Measurements from ENCODE around the gene PCDH9. TPM values are rescaled to one million over a fixed set of nuclear protein-coding genes. Genes with fewer than 3 reads are reported as not detected.

Gene PCDH9
- polyA plus RNA-seq, 3 donors = 0.03 TPM; not detected in 1

DNA sequence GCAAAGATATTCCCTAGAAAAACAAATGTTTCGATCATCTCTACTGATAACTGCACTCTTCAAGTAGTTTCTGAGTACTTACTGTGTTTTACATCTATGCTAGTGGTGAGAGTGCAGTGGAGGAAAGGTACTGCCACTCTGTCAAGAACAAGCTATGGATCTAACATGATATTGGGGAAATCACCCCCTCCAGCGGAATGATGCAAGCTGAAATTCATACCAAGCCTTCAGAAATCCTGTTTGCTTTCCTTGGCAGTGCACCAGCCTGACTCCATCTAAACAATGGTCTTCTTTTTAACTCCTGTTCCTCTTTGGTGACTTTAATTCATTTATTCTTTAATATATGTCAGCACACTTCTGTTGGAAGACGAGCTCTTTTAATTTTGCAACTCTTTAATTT lies 238.0 kb downstream of the PCDH9 start:
- H4K20me1 ChIP-seq (ENCODE audit: insufficient read depth, low read length) = no peaks in the 10 kb centered on the region
- no peaks in the 10 kb centered on the region for H3K9me3 ChIP-seq (replicated peaks in 1 of 2; ENCODE audit: control insufficient read depth in 1 of 2, insufficient read depth in 1 of 2, low read length in 2 of 2)
- no peak overlapping the region for H2AFZ ChIP-seq (ENCODE audit: insufficient read depth, low read depth, low read length, poor library complexity, severe bottlenecking)
- no peak overlapping the region for H3K9ac ChIP-seq (ENCODE audit: insufficient read depth, low read length, poor library complexity, severe bottlenecking)
- no peaks in the 10 kb centered on the region for H3K4me1 ChIP-seq (ENCODE audit: control insufficient read depth in 1 of 2, insufficient read depth in 2 of 2, low read length in 2 of 2)
- H3K4me3 ChIP-seq (replicated peaks in 1 of 3; ENCODE audit: low read depth in 2 of 3, low read length in 3 of 3) = no peak overlapping the region
- peaks cover 0 to 3% (median 0%) of the 10 kb centered on the region in 7 donors for H3K9me3 Mint-ChIP-seq
- TF ChIP-seq, protein P1, sequence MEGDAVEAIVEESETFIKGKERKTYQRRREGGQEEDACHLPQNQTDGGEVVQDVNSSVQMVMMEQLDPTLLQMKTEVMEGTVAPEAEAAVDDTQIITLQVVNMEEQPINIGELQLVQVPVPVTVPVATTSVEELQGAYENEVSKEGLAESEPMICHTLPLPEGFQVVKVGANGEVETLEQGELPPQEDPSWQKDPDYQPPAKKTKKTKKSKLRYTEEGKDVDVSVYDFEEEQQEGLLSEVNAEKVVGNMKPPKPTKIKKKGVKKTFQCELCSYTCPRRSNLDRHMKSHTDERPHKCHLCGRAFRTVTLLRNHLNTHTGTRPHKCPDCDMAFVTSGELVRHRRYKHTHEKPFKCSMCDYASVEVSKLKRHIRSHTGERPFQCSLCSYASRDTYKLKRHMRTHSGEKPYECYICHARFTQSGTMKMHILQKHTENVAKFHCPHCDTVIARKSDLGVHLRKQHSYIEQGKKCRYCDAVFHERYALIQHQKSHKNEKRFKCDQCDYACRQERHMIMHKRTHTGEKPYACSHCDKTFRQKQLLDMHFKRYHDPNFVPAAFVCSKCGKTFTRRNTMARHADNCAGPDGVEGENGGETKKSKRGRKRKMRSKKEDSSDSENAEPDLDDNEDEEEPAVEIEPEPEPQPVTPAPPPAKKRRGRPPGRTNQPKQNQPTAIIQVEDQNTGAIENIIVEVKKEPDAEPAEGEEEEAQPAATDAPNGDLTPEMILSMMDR (IDR thresholded peaks at IDR 0.05) = no peak
- DNase-seq = no peak
- no peaks in the 10 kb centered on the region for H3K27me3 Mint-ChIP-seq (ENCODE audit: low read depth in 3 of 3)
- H3K4me2 ChIP-seq (replicated peaks; ENCODE audit: extremely low read depth, low read length, poor library complexity, severe bottlenecking) = no peak overlapping the region
- no peaks in the 10 kb centered on the region for H3K27me3 ChIP-seq (ENCODE audit: control insufficient read depth in 2 of 2, insufficient read depth in 2 of 2, low read length in 2 of 2)
- no peaks in the 10 kb centered on the region for H3K36me3 Mint-ChIP-seq
- H3K36me3 ChIP-seq (replicated peaks in 1 of 2; ENCODE audit: control insufficient read depth in 1 of 2, insufficient read depth in 2 of 2, low read length in 2 of 2) = no peaks in the 10 kb centered on the region
- H3K27ac ChIP-seq (ENCODE audit: low read depth in 1 of 2, low read length in 2 of 2) = no peak overlapping the region
- intact Hi-C loops (cut with micrococcal nuclease) = no loop called here
- no peak overlapping the region for H3K4me3 Mint-ChIP-seq
- no peak overlapping the region for H3K27ac Mint-ChIP-seq
- no peaks in the 10 kb centered on the region for H3K79me2 ChIP-seq (ENCODE audit: insufficient read depth, low read length)
- WGBS (ENCODE audit: insufficient coverage) = no CpG with 5 or more reads among the region's 3 CpGs
- H3K4me1 Mint-ChIP-seq = peaks cover 8% of the 10 kb centered on the region

- H3K9me3 Mint-ChIP-seq = peaks cover 0 to 7% (median 3%) of the 10 kb centered on the region in 7 donors
- Histone ChIP-seq H3K27ac (ENCODE audit: low read depth in 1 of 2, low read length in 2 of 2) (no peak overlapping the region), H3K27me3 (ENCODE audit: control insufficient read depth in 2 of 2, insufficient read depth in 2 of 2, low read length in 2 of 2) (no peaks in the 10 kb centered on the region), H3K79me2 (ENCODE audit: insufficient read depth, low read length) (no peaks in the 10 kb centered on the region), H3K4me3 (replicated peaks in 1 of 3; ENCODE audit: low read depth in 2 of 3, low read length in 3 of 3) (no peak overlapping the region), H3K4me1 (ENCODE audit: control insufficient read depth in 1 of 2, insufficient read depth in 2 of 2, low read length in 2 of 2) (no peaks in the 10 kb centered on the region), H3K4me2 (replicated peaks; ENCODE audit: extremely low read depth, low read length, poor library complexity, severe bottlenecking) (no peak overlapping the region), H3K9ac (ENCODE audit: insufficient read depth, low read length, poor library complexity, severe bottlenecking) (no peak overlapping the region), H3K36me3 (replicated peaks in 1 of 2; ENCODE audit: control insufficient read depth in 1 of 2, insufficient read depth in 2 of 2, low read length in 2 of 2) (no peaks in the 10 kb centered on the region), H3K9me3 (replicated peaks in 1 of 2; ENCODE audit: control insufficient read depth in 1 of 2, insufficient read depth in 1 of 2, low read length in 2 of 2) (no peaks in the 10 kb centered on the region), H4K20me1 (ENCODE audit: insufficient read depth, low read length) (no peaks in the 10 kb centered on the region), H2AFZ (ENCODE audit: insufficient read depth, low read depth, low read length, poor library complexity, severe bottlenecking) (no peak overlapping the region)
- no peaks in the 10 kb centered on the region for H3K4me1 Mint-ChIP-seq
- no peak overlapping the region for H3K27ac Mint-ChIP-seq
- DNase-seq = no peak
- H3K27me3 Mint-ChIP-seq (ENCODE audit: low read depth in 3 of 3) = no peaks in the 10 kb centered on the region
- TF ChIP-seq, protein P1 (IDR thresholded peaks at IDR 0.05) = no peak
- intact Hi-C loops (cut with micrococcal nuclease) = no loop called here
- H3K36me3 Mint-ChIP-seq = no peaks in the 10 kb centered on the region
- no peak overlapping the region for H3K4me3 Mint-ChIP-seq
Observed at GRCh38 chr13:66984241-66984640, 245.9 kb downstream of the PCDH9 start.
